Measurements from ENCODE around the gene XYLT2. TPM values are rescaled to one million over a fixed set of nuclear protein-coding genes. Genes with fewer than 3 reads are reported as not detected.

XYLT2 gene
- total and polyA plus RNA-seq, 2 of the 13 experiments (the other 11 are each of a cell fraction or from before 2014, with no cell fraction given) = 17.0 to 22.1 TPM

- TF ChIP-seq ZXDC (CRISPR knock-in tag; IDR thresholded peaks at IDR 0.05) = 0 out of 2 replicates have a peak, but pooled peaks have one; percentile 48
- TF ChIP-seq ZFP1 (CRISPR knock-in tag; IDR thresholded peaks at IDR 0.05) = no peak
- TF ChIP-seq, protein P1, sequence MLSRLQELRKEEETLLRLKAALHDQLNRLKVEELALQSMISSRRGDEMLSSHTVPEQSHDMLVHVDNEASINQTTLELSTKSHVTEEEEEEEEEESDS (CRISPR knock-in tag; IDR thresholded peaks at IDR 0.05; ENCODE audit: borderline replicate concordance) = no peak
- peak; percentile 91; the same call in 1 of the 2 replicates for TF ChIP-seq HOXA5 (CRISPR knock-in tag; IDR thresholded peaks at IDR 0.05)
- TF ChIP-seq ZNF44 (CRISPR knock-in tag; IDR thresholded peaks at IDR 0.05) = no peak
- 0 out of 2 replicates have a peak, but pooled peaks have one; percentile 3 for TF ChIP-seq ZNF639 (CRISPR knock-in tag; conservative IDR thresholded peaks at IDR 0.05)
- no peak for TF ChIP-seq ZKSCAN1 (IDR thresholded peaks at IDR 0.05; ENCODE audit: low read length)
- peak; percentile 40; the same call in 1 of the 2 replicates for TF ChIP-seq DMAP1 (CRISPR knock-in tag; IDR thresholded peaks at IDR 0.05)
- TF ChIP-seq, protein P2, sequence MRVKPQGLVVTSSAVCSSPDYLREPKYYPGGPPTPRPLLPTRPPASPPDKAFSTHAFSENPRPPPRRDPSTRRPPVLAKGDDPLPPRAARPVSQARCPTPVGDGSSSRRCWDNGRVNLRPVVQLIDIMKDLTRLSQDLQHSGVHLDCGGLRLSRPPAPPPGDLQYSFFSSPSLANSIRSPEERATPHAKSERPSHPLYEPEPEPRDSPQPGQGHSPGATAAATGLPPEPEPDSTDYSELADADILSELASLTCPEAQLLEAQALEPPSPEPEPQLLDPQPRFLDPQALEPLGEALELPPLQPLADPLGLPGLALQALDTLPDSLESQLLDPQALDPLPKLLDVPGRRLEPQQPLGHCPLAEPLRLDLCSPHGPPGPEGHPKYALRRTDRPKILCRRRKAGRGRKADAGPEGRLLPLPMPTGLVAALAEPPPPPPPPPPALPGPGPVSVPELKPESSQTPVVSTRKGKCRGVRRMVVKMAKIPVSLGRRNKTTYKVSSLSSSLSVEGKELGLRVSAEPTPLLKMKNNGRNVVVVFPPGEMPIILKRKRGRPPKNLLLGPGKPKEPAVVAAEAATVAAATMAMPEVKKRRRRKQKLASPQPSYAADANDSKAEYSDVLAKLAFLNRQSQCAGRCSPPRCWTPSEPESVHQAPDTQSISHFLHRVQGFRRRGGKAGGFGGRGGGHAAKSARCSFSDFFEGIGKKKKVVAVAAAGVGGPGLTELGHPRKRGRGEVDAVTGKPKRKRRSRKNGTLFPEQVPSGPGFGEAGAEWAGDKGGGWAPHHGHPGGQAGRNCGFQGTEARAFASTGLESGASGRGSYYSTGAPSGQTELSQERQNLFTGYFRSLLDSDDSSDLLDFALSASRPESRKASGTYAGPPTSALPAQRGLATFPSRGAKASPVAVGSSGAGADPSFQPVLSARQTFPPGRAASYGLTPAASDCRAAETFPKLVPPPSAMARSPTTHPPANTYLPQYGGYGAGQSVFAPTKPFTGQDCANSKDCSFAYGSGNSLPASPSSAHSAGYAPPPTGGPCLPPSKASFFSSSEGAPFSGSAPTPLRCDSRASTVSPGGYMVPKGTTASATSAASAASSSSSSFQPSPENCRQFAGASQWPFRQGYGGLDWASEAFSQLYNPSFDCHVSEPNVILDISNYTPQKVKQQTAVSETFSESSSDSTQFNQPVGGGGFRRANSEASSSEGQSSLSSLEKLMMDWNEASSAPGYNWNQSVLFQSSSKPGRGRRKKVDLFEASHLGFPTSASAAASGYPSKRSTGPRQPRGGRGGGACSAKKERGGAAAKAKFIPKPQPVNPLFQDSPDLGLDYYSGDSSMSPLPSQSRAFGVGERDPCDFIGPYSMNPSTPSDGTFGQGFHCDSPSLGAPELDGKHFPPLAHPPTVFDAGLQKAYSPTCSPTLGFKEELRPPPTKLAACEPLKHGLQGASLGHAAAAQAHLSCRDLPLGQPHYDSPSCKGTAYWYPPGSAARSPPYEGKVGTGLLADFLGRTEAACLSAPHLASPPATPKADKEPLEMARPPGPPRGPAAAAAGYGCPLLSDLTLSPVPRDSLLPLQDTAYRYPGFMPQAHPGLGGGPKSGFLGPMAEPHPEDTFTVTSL (CRISPR knock-in tag; IDR thresholded peaks at IDR 0.05; ENCODE audit: borderline replicate concordance) = peak; percentile 29; the same call in 1 of the 2 replicates
- TF ChIP-seq ZHX1 (CRISPR knock-in tag; IDR thresholded peaks at IDR 0.05; ENCODE audit: low read depth) = peak; percentile 65; the same call in 1 of the 2 replicates
- TF ChIP-seq CENPX (CRISPR knock-in tag; IDR thresholded peaks at IDR 0.05) = no peak
- TF ChIP-seq GABPB1 (CRISPR knock-in tag; IDR thresholded peaks at IDR 0.05) = peak; percentile 62
- TF ChIP-seq CC2D1A (CRISPR knock-in tag; IDR thresholded peaks at IDR 0.05) = no peak
- no peak; the same call in 1 of the 2 replicates for TF ChIP-seq ZNF619 (CRISPR knock-in tag; IDR thresholded peaks at IDR 0.05)
- no peak for TF ChIP-seq HNRNPH1 (optimal IDR thresholded peaks at IDR 0.05; ENCODE audit: low read depth, low read length)
- TF ChIP-seq ZNF354B (CRISPR knock-in tag; IDR thresholded peaks at IDR 0.05) = no peak
These were observed at the start of gene XYLT2 (continued) for GRCh38 chr17:50345432-50346312.

Data from HepG2 (cell line).